ENCODE measurements around the gene CADM1. TPM values are rescaled to one million over a fixed set of nuclear protein-coding genes. Genes with fewer than 3 reads are reported as not detected.

The CADM1 gene
- total RNA-seq, 1 experiment from 2014 or later: not detected

- ChIA-PET POLR2A (no interaction called here), CTCF (no interaction called here)
- Mint-ChIP-seq H3K9me3 (ENCODE audit: unreplicated experiment) (no peaks in the 10 kb centered on the region), H3K36me3 (ENCODE audit: insufficient read depth, unreplicated experiment) (no peaks in the 10 kb centered on the region), H3K4me3 (ENCODE audit: unreplicated experiment) (no peak overlapping the region), H3K27ac (ENCODE audit: low read depth, unreplicated experiment) (no peak overlapping the region), H3K4me1 (ENCODE audit: insufficient read depth, unreplicated experiment) (no peaks in the 10 kb centered on the region), H3K27me3 (ENCODE audit: insufficient read depth, unreplicated experiment) (peaks cover 96% of the 10 kb centered on the region)
- no peak for DNase-seq (ENCODE audit: unreplicated experiment)
- no peak for TF ChIP-seq CTCF (IDR thresholded peaks at IDR 0.05; ENCODE audit: unreplicated experiment)
- intact Hi-C loops (cut with micrococcal nuclease): no loop called here
- no TSS peak for BruUV-seq (replicated peaks)
These were observed 113.1 kb downstream of the CADM1 start for GRCh38 chr11:115391160-115391559.

GRCh38 chr11:115390441-115390840 lies 113.8 kb downstream of the CADM1 start:
- intact Hi-C loops (cut with micrococcal nuclease): no loop called here
- Mint-ChIP-seq H3K27me3 (ENCODE audit: insufficient read depth, unreplicated experiment) (peaks cover 96% of the 10 kb centered on the region), H3K4me1 (ENCODE audit: insufficient read depth, unreplicated experiment) (no peaks in the 10 kb centered on the region), H3K36me3 (ENCODE audit: insufficient read depth, unreplicated experiment) (no peaks in the 10 kb centered on the region), H3K4me3 (ENCODE audit: unreplicated experiment) (no peak overlapping the region), H3K27ac (ENCODE audit: low read depth, unreplicated experiment) (no peak overlapping the region), H3K9me3 (ENCODE audit: unreplicated experiment) (no peaks in the 10 kb centered on the region)
- no peak for TF ChIP-seq CTCF (IDR thresholded peaks at IDR 0.05; ENCODE audit: unreplicated experiment)
- BruUV-seq (replicated peaks): no TSS peak
- DNase-seq (ENCODE audit: unreplicated experiment): no peak
- POLR2A ChIA-PET: no interaction called here
- CTCF ChIA-PET: no interaction called here

GRCh38 chr11:115389790-115390189 lies 114.4 kb downstream of the CADM1 start:
- no TSS peak for BruUV-seq (replicated peaks)
- no peak for TF ChIP-seq CTCF (IDR thresholded peaks at IDR 0.05; ENCODE audit: unreplicated experiment)
- no peaks in the 10 kb centered on the region for H3K9me3 Mint-ChIP-seq (ENCODE audit: unreplicated experiment)
- DNase-seq (ENCODE audit: unreplicated experiment): no peak
- peaks cover 96% of the 10 kb centered on the region for H3K27me3 Mint-ChIP-seq (ENCODE audit: insufficient read depth, unreplicated experiment)
- no peaks in the 10 kb centered on the region for H3K4me1 Mint-ChIP-seq (ENCODE audit: insufficient read depth, unreplicated experiment)
- H3K27ac Mint-ChIP-seq (ENCODE audit: low read depth, unreplicated experiment): no peak overlapping the region
- CTCF ChIA-PET: no interaction called here
- POLR2A ChIA-PET: no interaction called here
- no peak overlapping the region for H3K4me3 Mint-ChIP-seq (ENCODE audit: unreplicated experiment)
- intact Hi-C loops (cut with micrococcal nuclease): no loop called here
- H3K36me3 Mint-ChIP-seq (ENCODE audit: insufficient read depth, unreplicated experiment): no peaks in the 10 kb centered on the region

GRCh38 chr11:115385226-115385625 lies 119.0 kb downstream of the CADM1 start:
- Mint-ChIP-seq H3K27ac (ENCODE audit: low read depth, unreplicated experiment) (no peak overlapping the region), H3K27me3 (ENCODE audit: insufficient read depth, unreplicated experiment) (peaks cover 83% of the 10 kb centered on the region), H3K4me1 (ENCODE audit: insufficient read depth, unreplicated experiment) (no peaks in the 10 kb centered on the region), H3K9me3 (ENCODE audit: unreplicated experiment) (no peaks in the 10 kb centered on the region), H3K4me3 (ENCODE audit: unreplicated experiment) (no peak overlapping the region), H3K36me3 (ENCODE audit: insufficient read depth, unreplicated experiment) (no peaks in the 10 kb centered on the region)
- no peak for TF ChIP-seq CTCF (IDR thresholded peaks at IDR 0.05; ENCODE audit: unreplicated experiment)
- no TSS peak for BruUV-seq (replicated peaks)
- intact Hi-C loops (cut with micrococcal nuclease): no loop called here
- DNase-seq (ENCODE audit: unreplicated experiment): no peak
- ChIA-PET CTCF (interaction anchor here (0.7 kb wide), 1 partner anchor 144 kb away, joined by 3 read pairs; no protein-coding TSS in a partner anchor), POLR2A (no interaction called here)
